Effector memory CD8-positive, alpha-beta T cell (primary cell): ENCODE measurements around the gene PDXK.

Source experiments
- ATAC-seq: fragments of 150-1000 bp; cut with Tn5 transposase; replicated peaks from 2 replicates; pipeline ENCODE4 v1.10.0; 2021; ENCODE audit warnings: mild to moderate bottlenecking, moderate library complexity
- DNase-seq, 3 experiments: peaks; one replicate each; pipeline ENCODE4 v3.0.0; 2021
- H3K27ac Mint-ChIP-seq, 2 donors: one replicate each; pipeline ENCODE4 v1.8.0; 2022; ENCODE audit warnings: mild to moderate bottlenecking in 2 of 2, mixed read lengths in 2 of 2, moderate library complexity in 2 of 2
- H3K27me3 Mint-ChIP-seq, 2 donors: one replicate each; pipeline ENCODE4 v1.8.0; 2022; ENCODE audit warnings: mixed read lengths in 2 of 2
- H3K36me3 Mint-ChIP-seq: one replicate; pipeline ENCODE4 v1.8.0; 2022; ENCODE audit warnings: mild to moderate bottlenecking, moderate library complexity, mixed read lengths; ENCODE audit not compliant: insufficient read depth
- H3K4me1 Mint-ChIP-seq, 2 donors: one replicate each; pipeline ENCODE4 v1.8.0; 2022; ENCODE audit warnings: low read depth in 2 of 2, mixed read lengths in 2 of 2
- H3K4me3 Mint-ChIP-seq, 2 donors: one replicate each; pipeline ENCODE4 v1.8.0; 2022; ENCODE audit warnings: mild to moderate bottlenecking in 2 of 2, mixed read lengths in 2 of 2, moderate library complexity in 2 of 2
- H3K9me3 Mint-ChIP-seq, 2 donors: one replicate each; pipeline ENCODE4 v1.8.0; 2022; ENCODE audit warnings: mixed read lengths in 2 of 2

Gene PDXK

DNA sequence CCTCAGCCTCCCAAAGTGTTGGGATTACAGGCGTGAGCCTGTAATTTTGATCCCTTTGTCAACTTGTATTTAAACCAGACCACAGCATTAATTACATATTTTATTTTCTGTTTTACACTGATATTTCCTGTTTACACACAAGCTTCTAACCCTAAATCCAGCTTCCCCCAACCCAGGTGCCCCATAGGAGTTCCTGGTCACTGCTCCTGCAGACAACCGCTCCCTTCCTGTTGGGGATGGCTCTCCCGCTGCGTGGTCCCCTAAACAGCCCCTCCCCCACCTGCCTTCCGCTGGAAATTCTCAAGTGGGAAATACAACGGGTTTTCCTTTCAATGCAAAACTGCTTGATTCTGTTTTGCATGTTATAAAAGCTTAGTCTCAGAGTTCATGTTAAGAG is 53.5 kb downstream of the PDXK start:
- ATAC-seq (no peak), DNase-seq (no peak)
- peak overlapping the region in 1 of 2 donors; percentile 32 for H3K27ac Mint-ChIP-seq
- H3K9me3 Mint-ChIP-seq = no peaks in the 10 kb centered on the region
- H3K4me3 Mint-ChIP-seq = no peak overlapping the region
- no peaks in the 10 kb centered on the region for H3K27me3 Mint-ChIP-seq
- peaks cover 21% of the 10 kb centered on the region for H3K36me3 Mint-ChIP-seq
- peaks cover 10 to 22% of the 10 kb centered on the region in 2 donors for H3K4me1 Mint-ChIP-seq

GRCh38 chr21:43774163-43774562 is 55.2 kb downstream of the PDXK start:
- peaks cover 21% of the 10 kb centered on the region for H3K36me3 Mint-ChIP-seq
- H3K4me3 Mint-ChIP-seq = peak overlapping the region; percentile 34 to 87
- H3K4me1 Mint-ChIP-seq = peaks cover 22 to 33% of the 10 kb centered on the region in 2 donors
- no peaks in the 10 kb centered on the region for H3K27me3 Mint-ChIP-seq
- ATAC-seq = no peak
- DNase-seq = no peak
- H3K9me3 Mint-ChIP-seq = no peaks in the 10 kb centered on the region
- no peak overlapping the region for H3K27ac Mint-ChIP-seq

GRCh38 chr21:43775190-43775589 is 56.3 kb downstream of the PDXK start:
- ATAC-seq (no peak), DNase-seq (no peak)
- Mint-ChIP-seq H3K27me3 (no peaks in the 10 kb centered on the region), H3K4me1 (peaks cover 25 to 33% of the 10 kb centered on the region in 2 donors), H3K4me3 (peak overlapping the region; percentile 87 to 91), H3K36me3 (peaks cover 21% of the 10 kb centered on the region), H3K9me3 (no peaks in the 10 kb centered on the region), H3K27ac (peak overlapping the region; percentile 28 to 82)

DNA sequence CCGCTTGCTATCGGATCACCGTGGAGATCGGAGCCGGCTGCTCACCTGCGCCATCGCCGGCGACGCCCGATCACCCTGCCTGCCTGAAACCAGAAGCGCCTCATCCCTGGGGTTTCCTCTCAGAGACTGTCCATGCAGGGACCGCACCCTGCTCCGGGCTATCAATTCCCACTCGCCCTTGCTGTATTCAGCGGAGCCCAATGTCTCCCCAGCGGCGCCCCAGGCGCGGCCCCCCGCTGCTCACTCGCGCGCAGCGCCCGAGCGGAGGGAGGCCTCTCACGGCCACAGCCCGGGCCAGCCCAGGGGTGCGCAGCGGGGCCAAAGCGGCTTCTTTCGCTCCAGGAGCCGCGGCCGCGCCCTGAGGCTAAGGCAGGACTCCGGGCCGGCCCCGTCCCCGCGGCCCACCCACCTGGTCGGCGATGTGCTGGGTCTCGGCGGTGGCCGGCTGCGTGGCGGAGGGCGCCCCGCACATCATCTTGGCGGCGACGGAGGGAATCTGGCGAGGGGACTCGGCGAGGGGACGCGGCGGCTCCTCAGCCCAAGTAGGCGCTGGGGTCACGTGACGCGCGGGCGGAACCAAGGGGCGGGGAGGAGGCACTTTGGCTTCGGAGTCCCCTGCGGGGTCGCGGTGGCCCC is 57.0 kb downstream of the PDXK start, which contains the start of gene CSTB:
Gene CSTB, minus strand, starts transcription at position 514 of the 636 bp plus-strand sequence. Its CDS starts 39 bp downstream, at position 475.
- no peaks in the 10 kb centered on the region for H3K9me3 Mint-ChIP-seq
- peaks cover 25 to 33% of the 10 kb centered on the region in 2 donors for H3K4me1 Mint-ChIP-seq
- H3K36me3 Mint-ChIP-seq = peaks cover 20% of the 10 kb centered on the region
- DNase-seq = peak; percentile 77 to 84 (median 82)
- peak; percentile 82 for ATAC-seq
- H3K27ac Mint-ChIP-seq = peak within 1 kb of the TSS; percentile 82 to 85
- no peaks in the 10 kb centered on the region for H3K27me3 Mint-ChIP-seq
- peak within 1 kb of the TSS; percentile 87 to 91 for H3K4me3 Mint-ChIP-seq

GRCh38 chr21:43777953-43778352 is 59.0 kb downstream of the PDXK start:
- Mint-ChIP-seq H3K4me1 (peaks cover 25 to 33% of the 10 kb centered on the region in 2 donors), H3K27ac (peak overlapping the region; percentile 55 to 82), H3K4me3 (peak overlapping the region; percentile 87 to 91), H3K27me3 (no peaks in the 10 kb centered on the region), H3K9me3 (no peaks in the 10 kb centered on the region), H3K36me3 (peaks cover 16% of the 10 kb centered on the region)
- no peak for DNase-seq
- no peak for ATAC-seq

GRCh38 chr21:43778469-43779335 is 59.8 kb downstream of the PDXK start:
- Mint-ChIP-seq H3K4me3 (peak overlapping the region; percentile 46 to 87), H3K9me3 (no peaks in the 10 kb centered on the region), H3K27ac (peak overlapping the region; percentile 55 to 82), H3K36me3 (peaks cover 8% of the 10 kb centered on the region), H3K27me3 (no peaks in the 10 kb centered on the region), H3K4me1 (peaks cover 24 to 29% of the 10 kb centered on the region in 2 donors)
- DNase-seq (no peak), ATAC-seq (no peak)

DNA sequence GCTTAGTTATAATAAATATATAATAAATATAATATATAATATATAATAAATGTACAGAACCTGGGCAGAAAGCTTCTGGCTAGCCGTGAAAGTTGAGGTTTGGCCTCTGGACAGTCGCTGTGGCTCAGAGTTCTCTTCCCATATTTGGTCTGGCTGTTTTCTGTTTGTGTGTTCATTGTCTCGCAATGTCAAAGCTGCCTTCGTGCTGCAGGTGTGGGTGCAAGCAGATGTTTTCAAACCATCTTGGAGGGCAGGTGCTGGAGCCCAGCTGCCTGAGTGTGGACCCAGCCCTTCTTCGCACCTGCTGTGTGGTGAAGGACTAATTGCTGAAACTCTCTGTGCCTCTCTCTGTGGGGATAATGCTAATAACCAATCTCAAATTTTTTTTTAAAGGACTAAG is 60.7 kb downstream of the PDXK start:
- Mint-ChIP-seq H3K4me1 (peaks cover 22% of the 10 kb centered on the region in 2 donors), H3K4me3 (peak overlapping the region in 1 of 2 donors; percentile 20), H3K27ac (no peak overlapping the region), H3K27me3 (no peaks in the 10 kb centered on the region), H3K9me3 (no peaks in the 10 kb centered on the region), H3K36me3 (peaks cover 4% of the 10 kb centered on the region)
- ATAC-seq (no peak), DNase-seq (no peak)

GRCh38 chr21:43781846-43782245 is 62.9 kb downstream of the PDXK start:
- Mint-ChIP-seq H3K4me3 (no peak overlapping the region), H3K27me3 (no peaks in the 10 kb centered on the region), H3K36me3 (no peaks in the 10 kb centered on the region), H3K9me3 (no peaks in the 10 kb centered on the region), H3K27ac (no peak overlapping the region), H3K4me1 (peaks cover 11 to 16% of the 10 kb centered on the region in 2 donors)
- ATAC-seq = no peak
- DNase-seq = no peak

DNA sequence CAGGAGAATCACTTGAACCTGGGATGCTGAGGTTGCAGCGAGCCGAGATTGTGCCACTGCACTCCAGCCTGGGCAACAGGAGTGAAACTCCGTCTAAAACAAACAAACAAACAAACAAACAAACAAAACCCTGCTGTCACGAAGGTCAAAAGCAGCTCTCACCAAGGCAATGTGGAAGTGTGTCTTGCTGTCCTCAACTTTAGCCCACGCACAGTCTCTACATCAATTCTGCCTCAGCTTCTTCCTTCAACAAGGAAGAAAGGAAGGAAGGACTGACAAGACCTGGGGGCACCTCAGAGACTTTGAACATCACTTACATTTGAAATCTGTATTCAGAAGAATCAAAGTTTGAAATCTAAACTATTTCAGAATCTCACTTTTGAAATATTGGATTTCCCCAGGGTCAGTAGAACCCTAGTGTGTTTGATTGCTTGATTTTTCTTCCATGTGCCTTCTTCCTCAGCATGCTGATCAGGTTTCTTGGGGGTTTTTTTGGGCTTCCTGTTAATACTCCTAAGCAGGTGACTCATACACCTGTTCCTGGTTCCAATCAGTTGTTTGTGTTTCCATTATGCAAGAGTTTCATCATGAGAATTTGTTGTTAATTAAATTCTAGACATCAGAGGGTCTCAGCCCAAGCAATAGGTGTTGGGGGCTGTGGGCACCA is 63.6 kb downstream of the PDXK start:
- Mint-ChIP-seq H3K27me3 (no peaks in the 10 kb centered on the region), H3K4me1 (peaks cover 11 to 14% of the 10 kb centered on the region in 2 donors), H3K27ac (no peak overlapping the region), H3K36me3 (no peaks in the 10 kb centered on the region), H3K4me3 (no peak overlapping the region), H3K9me3 (no peaks in the 10 kb centered on the region)
- DNase-seq = no peak
- ATAC-seq = no peak

DNA sequence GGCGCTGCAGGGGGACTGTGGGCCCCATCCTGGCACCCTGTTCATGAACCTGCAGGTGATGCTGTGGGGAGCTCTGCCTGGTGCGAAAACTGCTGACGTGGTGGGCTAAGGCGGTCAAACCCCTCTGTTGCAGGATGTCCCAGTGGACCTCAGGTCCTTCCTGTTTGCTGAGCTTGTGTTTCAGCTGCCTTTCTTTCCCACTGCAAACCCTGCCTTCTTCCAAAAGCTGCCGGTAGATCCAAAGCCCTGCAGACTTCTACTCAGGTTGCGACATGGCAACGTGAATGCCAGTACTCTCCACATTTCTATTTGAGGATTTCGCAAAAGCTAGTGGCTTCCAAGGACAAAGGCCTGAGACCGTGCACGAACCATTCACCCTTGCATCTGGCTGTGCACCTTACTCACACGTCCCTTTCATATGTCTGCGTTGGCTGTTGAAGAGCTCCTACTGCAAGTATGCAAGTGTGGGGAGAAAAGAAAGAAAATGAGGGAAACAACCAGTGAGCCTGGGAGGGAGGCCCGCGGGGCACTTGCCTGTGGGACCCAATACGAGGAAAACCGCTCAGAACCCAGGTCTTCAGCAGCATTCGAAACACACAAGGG is 64.3 kb downstream of the PDXK start:
- H3K4me1 Mint-ChIP-seq = peaks cover 9 to 11% of the 10 kb centered on the region in 2 donors
- no peak overlapping the region for H3K27ac Mint-ChIP-seq
- no peak for DNase-seq
- no peak for ATAC-seq
- H3K27me3 Mint-ChIP-seq = no peaks in the 10 kb centered on the region
- no peaks in the 10 kb centered on the region for H3K36me3 Mint-ChIP-seq
- H3K9me3 Mint-ChIP-seq = no peaks in the 10 kb centered on the region
- H3K4me3 Mint-ChIP-seq = no peak overlapping the region

GRCh38 chr21:43785134-43785533 is 66.2 kb downstream of the PDXK start:
- no peaks in the 10 kb centered on the region for H3K27me3 Mint-ChIP-seq

DNA sequence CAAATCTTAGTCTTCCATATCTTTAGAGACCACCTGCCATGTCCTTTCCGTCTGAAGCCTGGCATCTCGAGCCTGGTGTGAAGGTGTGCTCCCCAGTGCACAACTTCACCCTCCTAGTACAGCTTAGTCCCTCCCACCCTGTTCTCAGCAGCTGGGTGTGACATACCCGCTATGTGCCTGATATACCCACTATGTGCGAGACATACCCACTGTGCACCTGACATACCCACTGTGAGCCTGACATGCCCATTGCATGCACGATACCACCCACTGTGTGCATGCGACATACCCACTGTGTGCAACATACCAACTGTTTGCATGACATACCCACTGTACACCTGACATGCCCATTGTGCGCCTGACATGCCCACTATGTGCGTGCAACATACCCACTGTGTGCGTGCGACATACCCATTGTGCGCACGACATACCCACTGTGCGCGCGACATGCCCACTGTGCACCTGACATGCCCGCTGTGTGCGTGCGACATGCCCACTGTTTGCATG is 67.4 kb downstream of the PDXK start:
- Mint-ChIP-seq H3K4me1 (peaks cover 11% of the 10 kb centered on the region in 2 donors), H3K27me3 (no peaks in the 10 kb centered on the region), H3K36me3 (peaks cover 15% of the 10 kb centered on the region), H3K9me3 (no peaks in the 10 kb centered on the region), H3K27ac (no peak overlapping the region), H3K4me3 (no peak overlapping the region)
- ATAC-seq = no peak
- no peak for DNase-seq

More at GRCh38 chr21:43785134-43785533, 66.2 kb downstream of the PDXK start:
- Mint-ChIP-seq H3K36me3 (peaks cover 11% of the 10 kb centered on the region), H3K9me3 (no peaks in the 10 kb centered on the region), H3K4me1 (peaks cover 3 to 4% of the 10 kb centered on the region in 2 donors), H3K27ac (no peak overlapping the region), H3K4me3 (no peak overlapping the region)
- ATAC-seq (no peak), DNase-seq (no peak)
